ENCODE measurements around the gene PSMC1. TPM values are rescaled to one million over a fixed set of nuclear protein-coding genes. Genes with fewer than 3 reads are reported as not detected.

Gene PSMC1
- polyA plus RNA-seq, 1 of the 3 experiments (the other 2 are of a cell fraction) = 102 TPM

DNA sequence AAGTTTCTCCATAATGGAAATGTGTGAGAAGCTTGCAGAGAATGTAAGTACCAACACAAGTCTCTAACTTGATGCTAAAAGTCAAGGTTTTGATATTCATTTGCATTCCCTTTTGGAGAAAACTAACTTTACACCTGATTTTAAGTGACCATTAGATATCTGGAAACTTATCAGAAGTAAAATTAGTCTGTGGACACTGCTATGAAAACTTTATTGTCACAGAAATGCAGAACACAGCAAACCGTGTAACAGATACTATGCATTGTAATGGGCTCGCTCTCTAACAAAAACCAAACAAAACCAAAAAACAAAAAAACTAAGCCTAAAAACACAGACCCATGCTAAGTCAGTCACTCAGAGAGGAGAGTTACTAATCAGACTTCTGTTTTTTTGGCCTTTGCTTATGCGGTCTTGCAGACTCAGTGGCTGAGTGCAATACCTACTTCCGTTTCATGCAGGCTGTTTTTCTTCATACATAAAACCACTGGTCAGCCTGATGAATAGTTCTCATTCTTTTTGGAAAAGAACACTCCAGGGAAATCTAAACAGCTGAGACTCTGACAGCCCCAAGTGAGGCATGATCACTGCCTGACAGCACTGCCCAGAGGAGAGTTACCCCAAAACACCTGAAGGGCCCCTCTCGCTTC is 39.6 kb downstream of the PSMC1 start:
- DNase-seq = no peak
- H3K9ac ChIP-seq = no peak overlapping the region
- 0 out of 2 replicates have a peak, but pooled peaks cover 1% of the 10 kb centered on the region for H4K20me1 ChIP-seq (ENCODE audit: insufficient read depth)
- CTCF ChIA-PET = no interaction called here
- no peak overlapping the region for H3K4me3 ChIP-seq (ENCODE audit: low read depth in 2 of 2, low read length in 1 of 2)
- POLR2A ChIA-PET = no interaction called here
- WGBS (ENCODE audit: low lambda C conversion rate) = 96% methylated on average over 5 of the region's 5 CpGs
- no peak overlapping the region for H3K27ac ChIP-seq (ENCODE audit: low read depth in 2 of 2, low read length in 1 of 2)
- H2AFZ ChIP-seq (ENCODE audit: low read depth) = no peak overlapping the region
- H3K4me2 ChIP-seq = no peak overlapping the region
- peaks cover 40 to 64% of the 10 kb centered on the region in 2 experiments for H3K36me3 ChIP-seq (replicated peaks in 1 of 2; ENCODE audit: control insufficient read depth in 1 of 2, insufficient read depth in 2 of 2, low read length in 1 of 2)
- no peaks in the 10 kb centered on the region for H3K9me2 ChIP-seq
- H3K9me3 ChIP-seq = no peaks in the 10 kb centered on the region
- peaks cover 0 to 9% of the 10 kb centered on the region in 2 experiments; a peak in 1 of 4 replicates for H3K4me1 ChIP-seq (ENCODE audit: control insufficient read depth in 1 of 2, insufficient read depth in 2 of 2, low read depth in 1 of 2, low read length in 1 of 2)
- TF ChIP-seq RFX5 (IDR thresholded peaks at IDR 0.05; ENCODE audit: low read length) (no peak), GABPA (IDR thresholded peaks at IDR 0.05; ENCODE audit: low read depth) (no peak), MEF2A (IDR thresholded peaks at IDR 0.05; ENCODE audit: borderline replicate concordance, low read depth) (no peak), SMC3 (IDR thresholded peaks at IDR 0.05; ENCODE audit: low read depth, low read length) (no peak)
- peaks cover 2% of the 10 kb centered on the region for H3F3A ChIP-seq (replicated peaks; ENCODE audit: insufficient read depth)
- no peaks in the 10 kb centered on the region for H3K79me2 ChIP-seq (ENCODE audit: insufficient read depth)
- H3K27me3 ChIP-seq (ENCODE audit: insufficient read depth) = no peaks in the 10 kb centered on the region

GRCh38 chr14:90296641-90297040 is 40.3 kb downstream of the PSMC1 start:
- peaks cover 0 to 7% of the 10 kb centered on the region in 2 experiments; a peak in 1 of 4 replicates for H3K4me1 ChIP-seq (ENCODE audit: control insufficient read depth in 1 of 2, insufficient read depth in 2 of 2, low read depth in 1 of 2, low read length in 1 of 2)
- no peak overlapping the region for H3K4me3 ChIP-seq (ENCODE audit: low read depth in 2 of 2, low read length in 1 of 2)
- peaks cover 40 to 59% of the 10 kb centered on the region in 2 experiments for H3K36me3 ChIP-seq (replicated peaks in 1 of 2; ENCODE audit: control insufficient read depth in 1 of 2, insufficient read depth in 2 of 2, low read length in 1 of 2)
- H3K27ac ChIP-seq (ENCODE audit: low read depth in 2 of 2, low read length in 1 of 2) = no peak overlapping the region
- H3K27me3 ChIP-seq (ENCODE audit: insufficient read depth) = no peaks in the 10 kb centered on the region
- H2AFZ ChIP-seq (ENCODE audit: low read depth) = no peak overlapping the region
- no peak overlapping the region for H3K4me2 ChIP-seq
- H3K79me2 ChIP-seq (ENCODE audit: insufficient read depth) = no peaks in the 10 kb centered on the region
- 0 out of 2 replicates have a peak, but pooled peaks cover 3% of the 10 kb centered on the region for H4K20me1 ChIP-seq (ENCODE audit: insufficient read depth)
- peaks cover 8% of the 10 kb centered on the region for H3F3A ChIP-seq (replicated peaks; ENCODE audit: insufficient read depth)
- TF ChIP-seq, protein P1, sequence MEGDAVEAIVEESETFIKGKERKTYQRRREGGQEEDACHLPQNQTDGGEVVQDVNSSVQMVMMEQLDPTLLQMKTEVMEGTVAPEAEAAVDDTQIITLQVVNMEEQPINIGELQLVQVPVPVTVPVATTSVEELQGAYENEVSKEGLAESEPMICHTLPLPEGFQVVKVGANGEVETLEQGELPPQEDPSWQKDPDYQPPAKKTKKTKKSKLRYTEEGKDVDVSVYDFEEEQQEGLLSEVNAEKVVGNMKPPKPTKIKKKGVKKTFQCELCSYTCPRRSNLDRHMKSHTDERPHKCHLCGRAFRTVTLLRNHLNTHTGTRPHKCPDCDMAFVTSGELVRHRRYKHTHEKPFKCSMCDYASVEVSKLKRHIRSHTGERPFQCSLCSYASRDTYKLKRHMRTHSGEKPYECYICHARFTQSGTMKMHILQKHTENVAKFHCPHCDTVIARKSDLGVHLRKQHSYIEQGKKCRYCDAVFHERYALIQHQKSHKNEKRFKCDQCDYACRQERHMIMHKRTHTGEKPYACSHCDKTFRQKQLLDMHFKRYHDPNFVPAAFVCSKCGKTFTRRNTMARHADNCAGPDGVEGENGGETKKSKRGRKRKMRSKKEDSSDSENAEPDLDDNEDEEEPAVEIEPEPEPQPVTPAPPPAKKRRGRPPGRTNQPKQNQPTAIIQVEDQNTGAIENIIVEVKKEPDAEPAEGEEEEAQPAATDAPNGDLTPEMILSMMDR (IDR thresholded peaks at IDR 0.05) = no peak
- TF ChIP-seq RCOR1 (IDR thresholded peaks at IDR 0.05; ENCODE audit: low read length) (no peak), FOXJ3 (CRISPR knock-in tag; IDR thresholded peaks at IDR 0.05) (no peak), MXI1 (IDR thresholded peaks at IDR 0.05; ENCODE audit: low read depth, low read length) (no peak), POLR2AphosphoS5 (IDR thresholded peaks at IDR 0.05; ENCODE audit: low read depth, low read length) (no peak), EZH2phosphoT487 (IDR thresholded peaks at IDR 0.05; ENCODE audit: borderline replicate concordance, low read depth) (no peak), SMC3 (IDR thresholded peaks at IDR 0.05; ENCODE audit: low read depth, low read length) (no peak), EP300 (IDR thresholded peaks at IDR 0.05; ENCODE audit: borderline replicate concordance in 1 of 2, low read depth in 1 of 2, low read length in 1 of 2) (no peak)
- H3K9me2 ChIP-seq = no peaks in the 10 kb centered on the region
- ChIA-PET POLR2A (no interaction called here), CTCF (interaction anchor here (3.4 kb wide), 1 partner anchor 462 kb away, joined by 14 read pairs; no protein-coding TSS in a partner anchor)
- DNase-seq = no peak
- no peaks in the 10 kb centered on the region for H3K9me3 ChIP-seq
- H3K9ac ChIP-seq = no peak overlapping the region
- WGBS (ENCODE audit: low lambda C conversion rate) = 94% methylated on average over 7 of the region's 7 CpGs
